Liver (tissue), 9 donors: Measurements from ENCODE around the gene ICAM1. TPM values are rescaled to one million over a fixed set of nuclear protein-coding genes. Genes with fewer than 3 reads are reported as not detected.

Experiments used
- DNase-seq: peaks from one replicate; pipeline ENCODE4 v3.0.0-alpha.2; 2017; ENCODE audit warnings: low spot score
- H3K27ac ChIP-seq, 2 donors: one replicate each; pipeline ENCODE4 v1.7.0; 2013; ENCODE audit warnings: inconsistent platforms in 2 of 2, low read length in 2 of 2, control low read depth in 1 of 2, low read depth in 1 of 2, mild to moderate bottlenecking in 1 of 2
- H3K27me3 ChIP-seq, 4 donors: one replicate each; pipeline versions ENCODE4 v1.6.1 to v1.7.0; 2013; ENCODE audit warnings: low read length in 3 of 4, inconsistent platforms in 1 of 4, mild to moderate bottlenecking in 1 of 4, moderate library complexity in 1 of 4; ENCODE audit not compliant: control insufficient read depth in 4 of 4, insufficient read depth in 4 of 4
- H3K36me3 ChIP-seq, 4 donors: one replicate each; pipeline versions ENCODE4 v1.6.1 to v1.7.0; 2013; ENCODE audit warnings: low read length in 3 of 4, mild to moderate bottlenecking in 3 of 4, low read depth in 1 of 4, moderate library complexity in 1 of 4; ENCODE audit not compliant: control insufficient read depth in 4 of 4, insufficient read depth in 3 of 4
- H3K4me1 ChIP-seq, 4 donors: one replicate each; pipeline versions ENCODE4 v1.6.1 to v1.7.0; 2013; ENCODE audit warnings: low read length in 3 of 4, mild to moderate bottlenecking in 3 of 4, moderate library complexity in 1 of 4; ENCODE audit not compliant: control insufficient read depth in 4 of 4, insufficient read depth in 4 of 4
- H3K4me3 ChIP-seq, 3 donors: one replicate each; pipeline versions ENCODE4 v1.6.1 to v1.7.0; 2013; ENCODE audit warnings: low read length in 3 of 3, control low read depth in 1 of 3, low read depth in 1 of 3, mild to moderate bottlenecking in 1 of 3
- H3K9ac ChIP-seq, 2 donors: one replicate each; pipeline ENCODE4 v1.7.0; 2013; ENCODE audit warnings: low read length in 2 of 2, mild to moderate bottlenecking in 2 of 2, moderate library complexity in 2 of 2, control low read depth in 1 of 2, low read depth in 1 of 2
- H3K9me3 ChIP-seq, 4 donors: one replicate each; pipeline versions ENCODE4 v1.6.1 to v1.7.0; 2013; ENCODE audit warnings: low read length in 3 of 4; ENCODE audit not compliant: control insufficient read depth in 4 of 4
- ATF3 ChIP-seq: IDR thresholded peaks from 2 replicates; pipeline ENCODE4 v1.6.1; 2016; ENCODE audit warnings: antibody characterized with exemption
- CTCF ChIP-seq: fragments of 150-350 bp; IDR thresholded peaks from 2 replicates; pipeline ENCODE4 v1.5.1; 2017; ENCODE audit warnings: improper control_type of control experiment, low read depth, low read length; ENCODE audit not compliant: missing input control
- EGR1 ChIP-seq, 2 donors: IDR thresholded peaks; 2 replicates each; pipeline ENCODE4 v1.6.1; 2016 to 2018; ENCODE audit warnings: antibody characterized with exemption in 2 of 2, low read depth in 2 of 2
- FOXA1 ChIP-seq: IDR thresholded peaks from 2 replicates; pipeline ENCODE4 v1.6.1; 2016; ENCODE audit warnings: antibody characterized with exemption
- FOXA2 ChIP-seq: IDR thresholded peaks from 2 replicates; pipeline ENCODE4 v1.6.1; 2016; ENCODE audit warnings: antibody characterized with exemption
- GABPA ChIP-seq, 2 donors: IDR thresholded peaks in 1 of 2; conservative IDR thresholded peaks in 1 of 2; 2 replicates each; pipeline ENCODE4 v1.6.1; 2016; ENCODE audit warnings: antibody characterized with exemption in 2 of 2, mild to moderate bottlenecking in 1 of 2, moderate library complexity in 1 of 2
- HNF4A ChIP-seq, 2 donors: conservative IDR thresholded peaks; 2 replicates each; pipeline ENCODE4 v1.6.1; 2016; ENCODE audit warnings: antibody characterized with exemption in 2 of 2, mild to moderate bottlenecking in 2 of 2
- HNF4G ChIP-seq: IDR thresholded peaks from 2 replicates; pipeline ENCODE4 v1.6.1; 2016; ENCODE audit warnings: antibody characterized with exemption
- JUND ChIP-seq, 2 donors: IDR thresholded peaks; 2 replicates each; pipeline ENCODE4 v1.6.1; 2016; ENCODE audit warnings: antibody characterized with exemption in 2 of 2
- MAX ChIP-seq: IDR thresholded peaks from 2 replicates; pipeline ENCODE4 v1.6.1; 2016; ENCODE audit warnings: antibody characterized with exemption
- NR2F2 ChIP-seq: IDR thresholded peaks from 2 replicates; pipeline ENCODE4 v1.6.1; 2016; ENCODE audit warnings: antibody characterized with exemption
- RAD21 ChIP-seq, 2 donors: IDR thresholded peaks; 2 replicates each; pipeline ENCODE4 v1.6.1; 2016; ENCODE audit warnings: antibody characterized with exemption in 2 of 2, mild to moderate bottlenecking in 2 of 2
- REST ChIP-seq: IDR thresholded peaks from 2 replicates; pipeline ENCODE4 v1.6.1; 2016; ENCODE audit warnings: antibody characterized with exemption, mild to moderate bottlenecking
- RXRA ChIP-seq, 2 donors: IDR thresholded peaks; 2 replicates each; pipeline ENCODE4 v1.6.1; 2017 to 2018; ENCODE audit warnings: antibody characterized with exemption in 2 of 2, mild to moderate bottlenecking in 1 of 2
- SP1 ChIP-seq: IDR thresholded peaks from 2 replicates; pipeline ENCODE4 v1.6.1; 2018; ENCODE audit warnings: antibody characterized with exemption, mild to moderate bottlenecking
- TAF1 ChIP-seq: conservative IDR thresholded peaks from 2 replicates; pipeline ENCODE4 v1.6.1; 2016; ENCODE audit warnings: antibody characterized with exemption, mild to moderate bottlenecking
- YY1 ChIP-seq: IDR thresholded peaks from 2 replicates; pipeline ENCODE4 v1.6.1; 2016; ENCODE audit warnings: antibody characterized with exemption, mild to moderate bottlenecking
- ZBTB33 ChIP-seq: IDR thresholded peaks from 2 replicates; pipeline ENCODE4 v1.6.1; 2016; ENCODE audit warnings: antibody characterized with exemption
- WGBS: extraction: QIAGEN DNeasy Blood & Tissue Kit; methylation state at CpG from one replicate; pipeline ENCODE4 v1.1.7; 2013; 5-methylcytosine and 5-hydroxymethylcytosine counted together
- polyA plus RNA-seq, 2 donors: library from polyadenylated mRNA; stranded (reverse) in 1 of 2; unstranded in 1 of 2; fragments of 200-250 nt in 1 of 2; fragments of >200 nt in 1 of 2; fragmentation: Nextera tagmentation in 1 of 2; extraction: Ambion mirVana in 1 of 2; gene quantifications; one replicate each; pipeline versions ENCODE4 v1.2.1 to v1.2.3, GENCODE V29; 2013 to 2015
- total RNA-seq, 2 donors: library from RNA; depleted of rRNA; stranded (reverse); fragments of >200 nt; gene quantifications; one replicate each; pipeline ENCODE4 v1.2.3, GENCODE V29; 2014
- donor health status: healthy.
- donor health status: healthy.
- donor health status: healthy.
- donor health status: healthy.
- donor health status: healthy.

The ICAM1 gene
- total and polyA plus RNA-seq, 4 donors = 7.8 to 26.3 (median 19.8) TPM

- peaks cover 3 to 10% (median 6%) of the 10 kb centered on the region in 4 donors for H3K4me1 ChIP-seq
- H3K9me3 ChIP-seq = no peaks in the 10 kb centered on the region
- no peak overlapping the region for H3K4me3 ChIP-seq
- no peak overlapping the region for H3K9ac ChIP-seq
- peaks cover 0 to 5% (median 2%) of the 10 kb centered on the region in 4 donors for H3K27me3 ChIP-seq
- TF ChIP-seq HNF4G (no peak), ATF3 (no peak), NR2F2 (peak; percentile 12), FOXA1 (no peak)
- no peak overlapping the region for H3K27ac ChIP-seq
- DNase-seq = peak; percentile 72
- peaks cover 0 to 1% (median 0%) of the 10 kb centered on the region in 4 donors for H3K36me3 ChIP-seq
- WGBS = 50% methylated on average over 14 of the region's 14 CpGs
Measured at GRCh38 chr19:10299545-10300458, 28.9 kb downstream of the ICAM1 start.

GRCh38 chr19:10305139-10305806 is 34.4 kb downstream of the ICAM1 start:
- no peak overlapping the region for H3K9ac ChIP-seq
- 80% methylated on average over 17 of the region's 17 CpGs for WGBS

More at GRCh38 chr19:10305139-10305806, 34.4 kb downstream of the ICAM1 start:
- Histone ChIP-seq H3K4me1 (no peaks in the 10 kb centered on the region), H3K4me3 (no peak overlapping the region), H3K36me3 (peaks cover 0 to 4% (median under 1%) of the 10 kb centered on the region in 4 donors), H3K9me3 (no peaks in the 10 kb centered on the region), H3K27ac (no peak overlapping the region), H3K27me3 (no peaks in the 10 kb centered on the region)
- no peak for TF ChIP-seq TAF1
- TF ChIP-seq CTCF = no peak
- TF ChIP-seq FOXA2 = no peak
- TF ChIP-seq JUND (IDR thresholded peaks at IDR 0.05) = no peak
- no peak for TF ChIP-seq EGR1 (IDR thresholded peaks at IDR 0.05; ENCODE audit: low read depth in 2 of 2)
- TF ChIP-seq FOXA1 = no peak
- TF ChIP-seq MAX = no peak
- no peak for TF ChIP-seq ATF3
- TF ChIP-seq ZBTB33 = no peak
- TF ChIP-seq YY1 = no peak
- no peak for TF ChIP-seq HNF4A (conservative IDR thresholded peaks at IDR 0.05)
- no peak for TF ChIP-seq RXRA (IDR thresholded peaks at IDR 0.05)
- no peak for TF ChIP-seq REST
- no peak for TF ChIP-seq RAD21 (IDR thresholded peaks at IDR 0.05)
- TF ChIP-seq NR2F2 = no peak
- no peak for TF ChIP-seq GABPA (IDR thresholded peaks at IDR 0.05 in 1 of 2, conservative IDR thresholded peaks at IDR 0.05 in 1 of 2)
- TF ChIP-seq SP1 = no peak
- TF ChIP-seq HNF4G = no peak
- peak; percentile 34 for DNase-seq
